HUES48 (cell line): Measurements from ENCODE around the gene RNF5.
"Not testable (repeated sequence)": the region's sequence is repeated elsewhere in the genome, so short reads cannot be mapped to it uniquely, and the experiment has no call there.

ENCODE experiments used
- H3K27ac ChIP-seq: one replicate; pipeline ENCODE4 v1.7.0; 2013; ENCODE audit warnings: low read depth, low read length, inconsistent platforms
- H3K27me3 ChIP-seq: 2 replicates; pipeline ENCODE4 v1.6.1; 2013; ENCODE audit warnings: mild to moderate bottlenecking, low read length; ENCODE audit not compliant: control insufficient read depth, insufficient read depth
- H3K36me3 ChIP-seq: 2 replicates; pipeline ENCODE4 v1.6.1; 2013; ENCODE audit warnings: low read length; ENCODE audit not compliant: control insufficient read depth, insufficient read depth
- H3K4me1 ChIP-seq: 2 replicates; pipeline ENCODE4 v1.6.1; 2013; ENCODE audit warnings: mild to moderate bottlenecking, low read length; ENCODE audit not compliant: control insufficient read depth, insufficient read depth
- H3K4me3 ChIP-seq: 2 replicates; pipeline ENCODE4 v1.5.1; 2013; ENCODE audit warnings: mild to moderate bottlenecking, low read depth, low read length
- H3K9ac ChIP-seq: 2 replicates; pipeline ENCODE4 v1.6.1; 2013; ENCODE audit warnings: mild to moderate bottlenecking, low read depth, low read length, moderate library complexity
- H3K9me3 ChIP-seq: 2 replicates; pipeline ENCODE4 v1.6.1; 2013; ENCODE audit warnings: low read length; ENCODE audit not compliant: control insufficient read depth, insufficient read depth

Gene RNF5

DNA sequence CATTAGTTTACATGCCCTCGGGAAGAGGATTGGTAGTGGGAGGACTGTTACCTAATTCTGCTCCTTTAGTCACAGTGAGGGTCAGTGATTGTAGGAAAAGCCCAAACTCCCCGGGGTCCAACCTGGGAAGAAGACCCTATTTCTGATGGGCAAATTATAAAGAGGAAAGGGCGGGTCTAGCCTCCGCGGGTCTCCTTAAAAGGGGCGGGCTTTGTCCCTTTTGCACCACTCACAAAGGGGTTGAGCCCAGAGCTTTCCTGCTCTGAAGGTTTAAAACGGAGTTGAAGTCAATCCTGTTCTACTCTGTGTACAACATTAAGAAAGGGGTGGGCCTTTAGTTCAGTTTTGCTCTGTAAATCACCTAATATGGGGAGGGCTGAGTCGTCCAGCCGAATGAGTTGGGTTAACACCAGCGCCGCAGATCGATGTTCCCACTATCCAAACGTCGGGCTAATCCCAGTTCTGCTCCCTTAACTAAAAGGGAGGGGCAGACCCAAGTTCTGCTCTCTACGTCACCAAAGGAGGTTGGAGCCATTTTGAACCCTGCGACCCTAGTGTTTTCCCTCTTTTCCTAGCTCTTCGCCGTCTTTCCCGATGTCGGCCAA is 920 bp upstream of the RNF5 start:
- Histone ChIP-seq H3K9me3 (no peaks in the 10 kb centered on the region), H3K36me3 (peaks cover 33% of the 10 kb centered on the region), H3K9ac (peak overlapping the region; percentile 77), H3K4me3 (peak overlapping the region; percentile 90), H3K27ac (peak overlapping the region; percentile 99), H3K27me3 (no peaks in the 10 kb centered on the region), H3K4me1 (peaks cover 23% of the 10 kb centered on the region)

- Histone ChIP-seq H3K4me3 (peak overlapping the region; percentile 90), H3K27ac (peak overlapping the region; percentile 99), H3K36me3 (peaks cover 43% of the 10 kb centered on the region), H3K9me3 (no peaks in the 10 kb centered on the region), H3K9ac (peak overlapping the region; percentile 67), H3K4me1 (peaks cover 18% of the 10 kb centered on the region), H3K27me3 (no peaks in the 10 kb centered on the region)
Measured at GRCh38 chr6:32178547-32179440, 589 bp downstream of the RNF5 start.

- Histone ChIP-seq H3K27ac (no peak overlapping the region), H3K9me3 (no peaks in the 10 kb centered on the region), H3K36me3 (peaks cover 36% of the 10 kb centered on the region), H3K4me3 (no peak overlapping the region), H3K4me1 (peaks cover 13% of the 10 kb centered on the region), H3K27me3 (no peaks in the 10 kb centered on the region), H3K9ac (no peak overlapping the region)
Measured at GRCh38 chr6:32179766-32180405, 1.7 kb downstream of the RNF5 start.

- peaks cover 7% of the 10 kb centered on the region; the same call in 1 of the 2 replicates for H3K4me1 ChIP-seq
- H3K4me3 ChIP-seq = no peak overlapping the region
- H3K9me3 ChIP-seq = no peaks in the 10 kb centered on the region
- H3K27me3 ChIP-seq = no peaks in the 10 kb centered on the region
- no peak overlapping the region for H3K9ac ChIP-seq
- H3K36me3 ChIP-seq = peaks cover 37% of the 10 kb centered on the region
- no peak overlapping the region for H3K27ac ChIP-seq
Measured at GRCh38 chr6:32181148-32181702, 3.0 kb downstream of the RNF5 start.

DNA sequence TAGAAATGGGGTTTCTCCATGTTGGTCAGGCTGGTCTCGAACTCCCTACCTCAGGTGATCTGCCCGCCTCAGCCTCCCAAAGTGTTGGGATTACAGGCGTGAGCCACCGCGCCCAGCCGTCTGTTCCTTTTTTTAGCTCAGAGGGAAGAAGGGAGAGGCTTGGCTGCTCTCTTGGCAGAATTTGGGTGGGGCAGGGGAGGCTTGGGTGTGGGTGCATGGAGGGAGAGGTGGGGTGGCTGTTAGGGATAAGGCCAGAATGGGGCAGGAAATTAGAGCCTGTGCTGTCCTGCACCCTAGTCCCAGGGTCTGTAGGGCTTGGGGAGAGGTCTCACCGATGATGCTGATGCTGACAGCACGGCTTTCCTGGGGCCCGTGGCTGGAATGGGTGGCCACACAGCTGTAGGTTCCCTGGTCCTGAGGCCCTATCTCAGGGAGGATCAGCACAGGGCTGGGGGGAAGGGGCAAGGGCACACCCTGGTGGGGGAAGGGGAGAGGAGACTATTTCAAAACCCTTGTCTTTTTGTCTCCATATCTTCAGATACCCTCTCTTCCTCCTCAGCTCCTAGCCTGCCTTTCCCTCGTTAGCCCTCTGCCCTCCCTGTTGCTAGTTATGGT is 3.8 kb downstream of the RNF5 start:
- H3K27me3 ChIP-seq = no peaks in the 10 kb centered on the region
- no peak overlapping the region for H3K27ac ChIP-seq
- no peaks in the 10 kb centered on the region for H3K4me1 ChIP-seq
- peaks cover 45% of the 10 kb centered on the region for H3K36me3 ChIP-seq
- H3K4me3 ChIP-seq = no peak overlapping the region
- no peak overlapping the region for H3K9ac ChIP-seq
- H3K9me3 ChIP-seq = no peaks in the 10 kb centered on the region

- Histone ChIP-seq H3K4me1 (no peaks in the 10 kb centered on the region), H3K27me3 (no peaks in the 10 kb centered on the region), H3K27ac (no peak overlapping the region), H3K4me3 (no peak overlapping the region), H3K9me3 (no peaks in the 10 kb centered on the region), H3K9ac (no peak overlapping the region), H3K36me3 (peaks cover 50% of the 10 kb centered on the region)
Measured at GRCh38 chr6:32182555-32182981, 4.4 kb downstream of the RNF5 start.

DNA sequence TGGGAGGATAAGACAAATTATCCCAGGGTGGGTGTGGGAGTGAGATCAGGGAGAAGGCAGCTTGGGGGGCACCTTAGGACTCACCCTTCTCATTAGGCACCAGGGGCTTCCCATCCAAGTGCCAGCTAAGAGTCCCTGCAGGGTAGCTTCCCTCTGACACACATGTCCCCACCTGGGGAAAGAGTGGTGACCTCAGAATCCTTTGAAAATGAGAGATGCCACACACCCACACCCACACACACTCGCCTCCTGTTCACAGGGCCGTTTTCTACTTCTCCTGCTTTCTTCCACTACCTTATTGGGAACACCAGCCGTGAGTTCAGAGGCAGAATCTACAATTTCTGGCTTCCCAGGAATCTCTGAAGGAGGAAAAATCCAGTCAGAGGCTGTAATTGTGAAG is 4.8 kb downstream of the RNF5 start:
- Histone ChIP-seq H3K9me3 (no peaks in the 10 kb centered on the region), H3K9ac (no peak overlapping the region), H3K36me3 (peaks cover 55% of the 10 kb centered on the region), H3K4me3 (no peak overlapping the region), H3K27ac (no peak overlapping the region), H3K27me3 (no peaks in the 10 kb centered on the region), H3K4me1 (no peaks in the 10 kb centered on the region)

GRCh38 chr6:32183483-32184083 is 5.4 kb downstream of the RNF5 start:
- H3K9ac ChIP-seq = no peak overlapping the region
- H3K36me3 ChIP-seq = peaks cover 55% of the 10 kb centered on the region
- no peaks in the 10 kb centered on the region for H3K4me1 ChIP-seq
- H3K27ac ChIP-seq = no peak overlapping the region
- H3K9me3 ChIP-seq = no peaks in the 10 kb centered on the region
- no peak overlapping the region for H3K4me3 ChIP-seq
- no peaks in the 10 kb centered on the region for H3K27me3 ChIP-seq

GRCh38 chr6:32184084-32184640 is 6.0 kb downstream of the RNF5 start, which contains the start of gene AGER:
AGER (minus strand) TSS chr6:32184253; CDS start chr6:32184222, 31 bp downstream.
- peaks cover 55% of the 10 kb centered on the region for H3K36me3 ChIP-seq
- H3K4me3 ChIP-seq = no peak within 1 kb of the TSS
- no peak within 1 kb of the TSS for H3K27ac ChIP-seq
- H3K27me3 ChIP-seq = no peaks in the 10 kb centered on the region
- no peak within 1 kb of the TSS for H3K9ac ChIP-seq
- no peaks in the 10 kb centered on the region for H3K9me3 ChIP-seq
- H3K4me1 ChIP-seq = peaks cover 3% of the 10 kb centered on the region; the same call in 1 of the 2 replicates

DNA sequence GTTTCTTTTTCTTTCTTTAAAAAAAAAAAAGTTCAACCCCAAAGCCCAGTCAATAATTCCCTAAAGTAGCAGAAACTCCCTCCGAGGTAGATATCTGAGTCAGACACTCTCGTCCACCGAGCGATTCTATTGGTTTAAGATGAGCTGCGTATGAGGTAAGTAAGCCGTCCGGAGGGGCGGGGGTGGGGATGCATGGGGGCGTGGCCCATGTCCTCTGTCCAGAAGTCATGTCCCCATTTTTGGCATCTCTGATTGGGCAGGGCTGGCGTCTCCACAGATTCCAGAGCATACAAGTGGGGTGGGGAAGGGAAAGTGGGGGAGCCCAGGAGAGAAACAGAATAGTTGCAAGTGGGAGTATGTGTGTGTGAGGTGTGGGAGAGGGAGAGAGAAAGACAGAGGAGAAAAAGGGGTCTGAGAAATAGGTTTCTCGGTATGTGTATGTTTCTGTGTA is 7.5 kb downstream of the RNF5 start:
- H3K4me3 ChIP-seq, H3K9ac ChIP-seq, H3K27me3 ChIP-seq, H3K27ac ChIP-seq, H3K9me3 ChIP-seq, H3K4me1 ChIP-seq: not testable (repeated sequence)
- H3K36me3 ChIP-seq = peaks cover 45% of the 10 kb centered on the region
